Stimulated activated effector memory CD8-positive, alpha-beta T cell treated with anti-CD3 and anti-CD28 coated beads, Interleukin-12 subunit alpha, Interleukin-12 subunit beta, amount 100 ng/mL, for 72 hours (primary cell): ENCODE results near the gene INAFM2.
A peak's percentile ranks its signal among the peaks of the same experiment; 100 is the strongest.

Experiments used
- ATAC-seq: fragments of 150-1000 bp; cut with Tn5 transposase; 2 replicates; pipeline ENCODE4 v1.10.0; 2021
- DNase-seq, 2 donors: peaks; one replicate each; pipeline ENCODE4 v3.0.0; 2021 to 2022; ENCODE audit warnings: low spot score in 2 of 2
- H3K27ac Mint-ChIP-seq: one replicate; pipeline ENCODE4 v1.8.0; 2022; ENCODE audit warnings: mild to moderate bottlenecking, mixed read lengths
- H3K36me3 Mint-ChIP-seq: one replicate; pipeline ENCODE4 v1.8.0; 2022; ENCODE audit warnings: mild to moderate bottlenecking, mixed read lengths
- H3K4me1 Mint-ChIP-seq: one replicate; pipeline ENCODE4 v1.8.0; 2022; ENCODE audit warnings: mixed read lengths
- H3K4me3 Mint-ChIP-seq: one replicate; pipeline ENCODE4 v1.8.0; 2022; ENCODE audit warnings: mild to moderate bottlenecking, mixed read lengths
- H3K9me3 Mint-ChIP-seq: one replicate; pipeline ENCODE4 v1.8.0; 2022; ENCODE audit warnings: mixed read lengths

Gene INAFM2

DNA sequence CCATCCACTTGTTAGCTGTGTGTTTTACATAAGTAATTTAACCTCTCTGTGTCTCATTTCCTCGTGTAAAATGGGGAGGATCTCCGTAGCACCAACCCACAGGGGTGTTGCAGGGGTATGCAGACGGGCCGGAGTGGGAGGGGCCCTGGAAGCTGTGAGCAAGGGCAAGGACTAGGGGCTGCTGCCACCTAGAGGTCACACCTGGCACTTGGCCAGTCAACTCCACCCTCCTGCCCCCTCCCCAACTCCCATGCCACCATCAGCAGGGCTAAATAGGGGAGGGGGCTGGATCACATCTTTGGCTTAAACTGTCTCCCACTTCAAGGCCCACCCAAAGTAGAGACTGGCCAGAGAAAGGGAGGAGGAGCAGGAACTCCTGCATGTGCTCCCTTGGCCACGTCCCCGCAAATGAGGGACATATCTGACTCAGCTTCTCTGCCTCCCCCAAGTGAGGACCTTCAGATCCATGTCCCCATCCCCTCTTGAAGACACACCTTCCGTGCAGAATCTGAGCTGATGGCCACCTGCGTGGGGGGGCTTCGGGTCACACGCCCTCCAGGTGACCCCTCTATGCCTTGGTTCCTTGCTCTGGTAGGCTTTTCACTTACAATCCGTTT, 14.7 kb downstream of the INAFM2 start:
- Mint-ChIP-seq H3K9me3 (no peaks in the 10 kb centered on the region), H3K4me3 (no peak overlapping the region), H3K4me1 (peaks cover 20% of the 10 kb centered on the region), H3K27ac (no peak overlapping the region), H3K36me3 (no peaks in the 10 kb centered on the region)
- DNase-seq = peak; percentile 55 to 87
- ATAC-seq = peak; percentile 83

- DNase-seq = no peak
- Mint-ChIP-seq H3K4me3 (no peak overlapping the region), H3K4me1 (peaks cover 18% of the 10 kb centered on the region), H3K9me3 (no peaks in the 10 kb centered on the region), H3K36me3 (no peaks in the 10 kb centered on the region), H3K27ac (no peak overlapping the region)
- ATAC-seq = no peak
Measured at GRCh38 chr15:40338921-40339620, 15.6 kb downstream of the INAFM2 start.

- ATAC-seq (no peak), DNase-seq (no peak)
- Mint-ChIP-seq H3K36me3 (no peaks in the 10 kb centered on the region), H3K9me3 (no peaks in the 10 kb centered on the region), H3K4me1 (peaks cover 15% of the 10 kb centered on the region), H3K27ac (no peak overlapping the region), H3K4me3 (no peak overlapping the region)
Measured at GRCh38 chr15:40339621-40339945, 16.1 kb downstream of the INAFM2 start.

- H3K36me3 Mint-ChIP-seq = no peaks in the 10 kb centered on the region
- no peaks in the 10 kb centered on the region for H3K9me3 Mint-ChIP-seq
- no peak overlapping the region for H3K4me3 Mint-ChIP-seq
- H3K27ac Mint-ChIP-seq = no peak overlapping the region
- ATAC-seq = no peak
- H3K4me1 Mint-ChIP-seq = peaks cover 15% of the 10 kb centered on the region
- DNase-seq = no peak
Measured at GRCh38 chr15:40340038-40340739, 16.7 kb downstream of the INAFM2 start.

GRCh38 chr15:40340740-40341400, 17.4 kb downstream of the INAFM2 start, which contains the start of gene CCDC9B:
CCDC9B (minus strand) TSS chr15:40340939; CDS start chr15:40340819, 120 bp downstream.
- H3K9me3 Mint-ChIP-seq = no peaks in the 10 kb centered on the region
- H3K27ac Mint-ChIP-seq = no peak within 1 kb of the TSS
- ATAC-seq (no peak), DNase-seq (no peak)
- H3K36me3 Mint-ChIP-seq = no peaks in the 10 kb centered on the region
- H3K4me3 Mint-ChIP-seq = no peak within 1 kb of the TSS
- peaks cover 15% of the 10 kb centered on the region for H3K4me1 Mint-ChIP-seq

- ATAC-seq = no peak
- H3K9me3 Mint-ChIP-seq = no peaks in the 10 kb centered on the region
- DNase-seq = no peak
- no peak overlapping the region for H3K4me3 Mint-ChIP-seq
- H3K27ac Mint-ChIP-seq = no peak overlapping the region
- peaks cover 15% of the 10 kb centered on the region for H3K4me1 Mint-ChIP-seq
- H3K36me3 Mint-ChIP-seq = no peaks in the 10 kb centered on the region
Measured at GRCh38 chr15:40342416-40343320, 19.2 kb downstream of the INAFM2 start.

GRCh38 chr15:40343512-40343911, 20.0 kb downstream of the INAFM2 start:
- Mint-ChIP-seq H3K4me3 (no peak overlapping the region), H3K27ac (no peak overlapping the region), H3K9me3 (no peaks in the 10 kb centered on the region), H3K36me3 (no peaks in the 10 kb centered on the region), H3K4me1 (peaks cover 8% of the 10 kb centered on the region)
- DNase-seq (no peak), ATAC-seq (no peak)

GRCh38 chr15:40344217-40344616, 20.7 kb downstream of the INAFM2 start:
- DNase-seq (no peak), ATAC-seq (no peak)
- Mint-ChIP-seq H3K27ac (no peak overlapping the region), H3K9me3 (no peaks in the 10 kb centered on the region), H3K36me3 (no peaks in the 10 kb centered on the region), H3K4me3 (no peak overlapping the region), H3K4me1 (peaks cover 5% of the 10 kb centered on the region)

GRCh38 chr15:40344631-40345120, 21.2 kb downstream of the INAFM2 start:
- H3K4me1 Mint-ChIP-seq = peaks cover 5% of the 10 kb centered on the region
- no peaks in the 10 kb centered on the region for H3K36me3 Mint-ChIP-seq
- H3K9me3 Mint-ChIP-seq = no peaks in the 10 kb centered on the region
- ATAC-seq (peak; percentile 66), DNase-seq (peak; percentile 60 to 84)
- H3K4me3 Mint-ChIP-seq = no peak overlapping the region
- H3K27ac Mint-ChIP-seq = no peak overlapping the region

DNA sequence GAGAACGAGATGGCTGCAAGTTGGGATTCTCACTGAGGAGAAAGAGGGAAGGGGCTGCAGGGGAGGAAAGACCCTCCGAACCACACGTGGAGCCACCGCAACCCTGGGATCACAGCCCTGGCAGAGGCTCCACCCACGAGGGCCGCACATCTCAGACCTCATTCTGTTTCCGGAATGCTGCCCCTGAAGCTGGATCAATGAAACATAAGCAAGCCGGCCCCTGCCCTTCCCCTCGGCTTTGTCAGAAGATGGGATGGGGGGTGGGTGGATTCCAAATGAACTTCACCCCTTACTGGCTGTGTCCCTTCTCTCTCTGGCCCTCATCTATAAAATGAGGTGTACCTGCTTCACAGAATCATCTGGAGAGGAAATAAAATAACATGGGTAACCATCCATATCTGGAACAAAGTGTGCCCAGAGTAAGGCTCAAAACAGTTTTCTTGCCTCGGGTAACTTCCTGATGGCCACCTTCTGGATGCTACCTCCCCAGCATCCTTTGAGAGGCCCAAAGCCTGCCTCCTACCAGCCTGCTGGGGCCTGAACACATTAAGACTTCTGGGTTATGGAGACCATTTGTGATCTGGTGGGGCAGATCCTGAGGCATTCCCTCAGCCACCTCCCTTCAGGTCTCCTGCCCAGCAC, 21.9 kb downstream of the INAFM2 start:
- ATAC-seq (no peak), DNase-seq (no peak)
- Mint-ChIP-seq H3K9me3 (no peaks in the 10 kb centered on the region), H3K36me3 (no peaks in the 10 kb centered on the region), H3K27ac (no peak overlapping the region), H3K4me1 (peaks cover 5% of the 10 kb centered on the region), H3K4me3 (no peak overlapping the region)

DNA sequence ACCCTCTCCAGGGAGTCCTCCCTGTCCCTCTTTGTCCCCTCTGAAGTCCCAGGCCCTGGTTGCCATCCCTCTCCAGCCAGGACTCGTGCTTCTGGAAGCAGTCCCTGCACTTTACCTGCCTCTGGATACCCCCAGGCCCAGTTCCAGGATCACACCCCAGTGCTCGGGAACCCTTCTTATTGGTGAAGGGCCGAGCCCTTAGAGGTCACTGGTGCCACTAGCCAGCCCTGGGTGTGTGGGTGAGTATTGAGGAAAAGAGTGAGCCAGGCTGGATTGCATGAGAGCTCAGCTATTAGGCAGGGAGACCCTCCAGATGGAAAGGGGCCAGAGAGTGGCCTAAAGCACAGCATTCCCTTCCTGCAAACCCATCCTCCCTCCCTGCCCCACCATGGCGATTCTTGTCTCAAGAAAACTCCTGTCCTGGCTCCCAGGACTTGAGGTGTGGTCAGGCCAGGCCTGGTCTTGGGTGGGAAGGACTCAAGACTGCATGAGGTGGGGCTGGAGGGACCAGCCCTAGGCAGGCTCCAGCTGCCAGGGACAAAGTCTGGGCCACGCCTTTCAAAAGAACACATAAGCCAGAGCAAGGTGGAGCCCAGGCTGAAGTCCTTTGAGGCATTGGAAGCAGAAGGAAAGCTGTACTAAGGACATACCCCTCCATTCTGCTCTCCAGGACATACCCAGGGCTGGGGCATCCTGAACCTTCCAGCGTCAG, 22.5 kb downstream of the INAFM2 start:
- Mint-ChIP-seq H3K4me3 (no peak overlapping the region), H3K9me3 (no peaks in the 10 kb centered on the region), H3K27ac (no peak overlapping the region), H3K4me1 (peaks cover 5% of the 10 kb centered on the region), H3K36me3 (no peaks in the 10 kb centered on the region)
- no peak for DNase-seq
- no peak for ATAC-seq

GRCh38 chr15:40346579-40347558, 23.4 kb downstream of the INAFM2 start:
- peak overlapping the region; percentile 30 for H3K27ac Mint-ChIP-seq
- DNase-seq = no peak
- H3K36me3 Mint-ChIP-seq = no peaks in the 10 kb centered on the region

More at GRCh38 chr15:40346579-40347558, 23.4 kb downstream of the INAFM2 start:
- ATAC-seq = no peak
- Mint-ChIP-seq H3K4me1 (peaks cover 5% of the 10 kb centered on the region), H3K9me3 (no peaks in the 10 kb centered on the region), H3K4me3 (no peak overlapping the region)
